ENCODE measurements around the gene CNN2. TPM values are rescaled to one million over a fixed set of nuclear protein-coding genes. Genes with fewer than 3 reads are reported as not detected.

CNN2 gene
- total and polyA plus RNA-seq, 9 of the 15 experiments (the other 6 are each of a cell fraction or from before 2014, with no cell fraction given) = 12.1 to 174 (median 52.7) TPM

GRCh38 chr19:996051-996838, 30.2 kb upstream of the CNN2 start (continued):
- TF ChIP-seq AFF4 (CRISPR knock-in tag; IDR thresholded peaks at IDR 0.05) (no peak), MBD1 (CRISPR knock-in tag; IDR thresholded peaks at IDR 0.05) (no peak), ETS1 (conservative IDR thresholded peaks at IDR 0.05; ENCODE audit: control insufficient read depth, low read depth, low read length) (0 out of 2 replicates have a peak, but pooled peaks have one; percentile 30), NFE2L1 (tag; IDR thresholded peaks at IDR 0.05; ENCODE audit: borderline replicate concordance, low read depth) (no peak), CTCF (IDR thresholded peaks at IDR 0.05 in 2 of 3, conservative IDR thresholded peaks at IDR 0.05 in 1 of 3; ENCODE audit: insufficient read depth in 2 of 3, low read depth in 1 of 3, low read length in 3 of 3) (0 out of 6 replicates have a peak, but pooled peaks of 1 of the 3 experiments have one; percentile 1), GABPB1 (CRISPR knock-in tag; IDR thresholded peaks at IDR 0.05) (0 out of 2 replicates have a peak, but pooled peaks have one; percentile 41), NBN (IDR thresholded peaks at IDR 0.05; ENCODE audit: low read depth) (peak; percentile 84; the same call in 1 of the 2 replicates), JUNB (CRISPR knock-in tag; conservative IDR thresholded peaks at IDR 0.05) (peak; percentile 95), DNMT1 (IDR thresholded peaks at IDR 0.05) (0 out of 2 replicates have a peak, but pooled peaks have one; percentile 11), JUN (IDR thresholded peaks at IDR 0.05; ENCODE audit: borderline replicate concordance, low read depth, low read length) (peak; percentile 97), JUN (CRISPR knock-in tag; IDR thresholded peaks at IDR 0.05; ENCODE audit: borderline replicate concordance) (peak; percentile 94; the same call in 1 of the 2 replicates), ZZZ3 (IDR thresholded peaks at IDR 0.05) (no peak), ZNF639 (CRISPR knock-in tag; conservative IDR thresholded peaks at IDR 0.05 in 1 of 2, IDR thresholded peaks at IDR 0.05 in 1 of 2) (no peak), RBM22 (IDR thresholded peaks at IDR 0.05; ENCODE audit: low read depth, low read length, poor library complexity, severe bottlenecking) (peak; percentile 84)
